K562 (cell line): ENCODE data around the gene EYA2.

ENCODE experiments used
- CEBPB ChIP-seq: fragments of 450-650 bp; IDR thresholded peaks from 2 replicates; pipeline ENCODE4 v1.6.1; 2016; ENCODE audit warnings: missing genetic modification characterization, missing compliant biosample characterization
- ZNF436 ChIP-seq: fragments of 250-450, 450-650 bp; sonication (Bioruptor Pico); formaldehyde crosslinking; IDR thresholded peaks from 2 replicates; pipeline ENCODE4 v1.7.0; 2020; ENCODE audit warnings: mild to moderate bottlenecking
- ZNF644 ChIP-seq: fragments of 200-800 bp; sonication (Bioruptor generic); IDR thresholded peaks from 2 replicates; pipeline ENCODE4 v1.6.1; 2016; ENCODE audit warnings: low read depth, missing genetic modification characterization, missing compliant biosample characterization

GRCh38 chr20:47099093-47099492 lies 204.4 kb downstream of the EYA2 start:
- TF ChIP-seq ZNF436 (CRISPR knock-in tag), result no peak
- TF ChIP-seq ZNF644, result no peak
- TF ChIP-seq CEBPB (tag), result no peak
